H1 (cell line): Measurements from ENCODE around the gene TBC1D10A. TPM values are rescaled to one million over a fixed set of nuclear protein-coding genes. Genes with fewer than 3 reads are reported as not detected.

Experiments
- MAFK ChIP-seq: IDR thresholded peaks from 2 replicates; pipeline ENCODE4 v1.6.1; 2012; ENCODE audit warnings: low read depth, mild to moderate bottlenecking, improper control_type of control experiment, low read length
- MAX ChIP-seq: IDR thresholded peaks from 2 replicates; pipeline ENCODE4 v1.6.1; 2012; ENCODE audit warnings: inconsistent platforms
- POLR2A ChIP-seq, 2 experiments: IDR thresholded peaks; 1 replicate in 1 of 2; 2 replicates in 1 of 2; pipeline ENCODE4 v1.6.1; 2011; ENCODE audit warnings: low read depth in 2 of 2, low read length in 2 of 2, mild to moderate bottlenecking in 2 of 2; ENCODE audit errors: control extremely low read depth in 1 of 2
- RAD21 ChIP-seq, 2 experiments: IDR thresholded peaks in 1 of 2; conservative IDR thresholded peaks in 1 of 2; 2 replicates each; pipeline ENCODE4 v1.6.1; 2011; ENCODE audit warnings: low read depth in 2 of 2, low read length in 2 of 2, improper control_type of control experiment in 1 of 2, inconsistent platforms in 1 of 2, mild to moderate bottlenecking in 1 of 2, moderate library complexity in 1 of 2
- RFX5 ChIP-seq: IDR thresholded peaks from 2 replicates; pipeline ENCODE4 v1.6.1; 2011; ENCODE audit warnings: low read depth, low read length, improper control_type of control experiment, borderline replicate concordance
- SAP30 ChIP-seq: fragments of 300-600 bp; sonication (generic); IDR thresholded peaks from 2 replicates; pipeline ENCODE4 v1.7.1; 2012; ENCODE audit warnings: low read length, moderate library complexity, mild to moderate bottlenecking, inconsistent platforms; ENCODE audit not compliant: insufficient read depth, insufficient replicate concordance
- SRF ChIP-seq: IDR thresholded peaks from 2 replicates; pipeline ENCODE4 v1.6.1; 2011; ENCODE audit warnings: mild to moderate bottlenecking, low read depth, low read length, moderate library complexity
- SUZ12 ChIP-seq: fragments of 200-600 bp; sonication (generic); IDR thresholded peaks from 2 replicates; pipeline ENCODE4 v1.6.1; 2012; ENCODE audit warnings: mild to moderate bottlenecking, inconsistent platforms, low read length, moderate library complexity, mixed read lengths
- polyA plus RNA-seq, 7 experiments: library from polyadenylated mRNA; depleted of rRNA in 3 of 7; stranded (reverse) in 5 of 7; unstranded in 2 of 7; fragments of >200 nt in 5 of 7; fragments of 200-250 nt in 2 of 7; gene quantifications; 1 replicate in 5 of 7; 2 replicates in 1 of 7; 4 replicates in 1 of 7; pipeline versions ENCODE4 v1.2.1 to v1.2.3, GENCODE V29; 2011 to 2013; ENCODE audit warnings: missing spikeins in 2 of 7, mixed read lengths in 2 of 7
- total RNA-seq: library from RNA; stranded (reverse); fragmentation: NEBNext Ultra II Directional; extraction: Animal tissue kit (Norgen Biotek cat#: 25700); gene quantifications from 2 replicates; pipeline ENCODE4 v1.2.1, GENCODE V29; 2021
- TF ChIP-seq, protein P1 (sequence below): fragments of 300-600 bp; sonication (generic); IDR thresholded peaks from 2 replicates; pipeline ENCODE4 v1.7.1; 2012; ENCODE audit warnings: low read length, moderate library complexity, mild to moderate bottlenecking, inconsistent platforms; ENCODE audit not compliant: insufficient replicate concordance

TBC1D10A gene
- total and polyA plus RNA-seq, 2 of the 8 experiments (the other 6 are each of a cell fraction or from before 2014, with no cell fraction given), result 5.4 to 7.0 TPM

- TF ChIP-seq, protein P1, sequence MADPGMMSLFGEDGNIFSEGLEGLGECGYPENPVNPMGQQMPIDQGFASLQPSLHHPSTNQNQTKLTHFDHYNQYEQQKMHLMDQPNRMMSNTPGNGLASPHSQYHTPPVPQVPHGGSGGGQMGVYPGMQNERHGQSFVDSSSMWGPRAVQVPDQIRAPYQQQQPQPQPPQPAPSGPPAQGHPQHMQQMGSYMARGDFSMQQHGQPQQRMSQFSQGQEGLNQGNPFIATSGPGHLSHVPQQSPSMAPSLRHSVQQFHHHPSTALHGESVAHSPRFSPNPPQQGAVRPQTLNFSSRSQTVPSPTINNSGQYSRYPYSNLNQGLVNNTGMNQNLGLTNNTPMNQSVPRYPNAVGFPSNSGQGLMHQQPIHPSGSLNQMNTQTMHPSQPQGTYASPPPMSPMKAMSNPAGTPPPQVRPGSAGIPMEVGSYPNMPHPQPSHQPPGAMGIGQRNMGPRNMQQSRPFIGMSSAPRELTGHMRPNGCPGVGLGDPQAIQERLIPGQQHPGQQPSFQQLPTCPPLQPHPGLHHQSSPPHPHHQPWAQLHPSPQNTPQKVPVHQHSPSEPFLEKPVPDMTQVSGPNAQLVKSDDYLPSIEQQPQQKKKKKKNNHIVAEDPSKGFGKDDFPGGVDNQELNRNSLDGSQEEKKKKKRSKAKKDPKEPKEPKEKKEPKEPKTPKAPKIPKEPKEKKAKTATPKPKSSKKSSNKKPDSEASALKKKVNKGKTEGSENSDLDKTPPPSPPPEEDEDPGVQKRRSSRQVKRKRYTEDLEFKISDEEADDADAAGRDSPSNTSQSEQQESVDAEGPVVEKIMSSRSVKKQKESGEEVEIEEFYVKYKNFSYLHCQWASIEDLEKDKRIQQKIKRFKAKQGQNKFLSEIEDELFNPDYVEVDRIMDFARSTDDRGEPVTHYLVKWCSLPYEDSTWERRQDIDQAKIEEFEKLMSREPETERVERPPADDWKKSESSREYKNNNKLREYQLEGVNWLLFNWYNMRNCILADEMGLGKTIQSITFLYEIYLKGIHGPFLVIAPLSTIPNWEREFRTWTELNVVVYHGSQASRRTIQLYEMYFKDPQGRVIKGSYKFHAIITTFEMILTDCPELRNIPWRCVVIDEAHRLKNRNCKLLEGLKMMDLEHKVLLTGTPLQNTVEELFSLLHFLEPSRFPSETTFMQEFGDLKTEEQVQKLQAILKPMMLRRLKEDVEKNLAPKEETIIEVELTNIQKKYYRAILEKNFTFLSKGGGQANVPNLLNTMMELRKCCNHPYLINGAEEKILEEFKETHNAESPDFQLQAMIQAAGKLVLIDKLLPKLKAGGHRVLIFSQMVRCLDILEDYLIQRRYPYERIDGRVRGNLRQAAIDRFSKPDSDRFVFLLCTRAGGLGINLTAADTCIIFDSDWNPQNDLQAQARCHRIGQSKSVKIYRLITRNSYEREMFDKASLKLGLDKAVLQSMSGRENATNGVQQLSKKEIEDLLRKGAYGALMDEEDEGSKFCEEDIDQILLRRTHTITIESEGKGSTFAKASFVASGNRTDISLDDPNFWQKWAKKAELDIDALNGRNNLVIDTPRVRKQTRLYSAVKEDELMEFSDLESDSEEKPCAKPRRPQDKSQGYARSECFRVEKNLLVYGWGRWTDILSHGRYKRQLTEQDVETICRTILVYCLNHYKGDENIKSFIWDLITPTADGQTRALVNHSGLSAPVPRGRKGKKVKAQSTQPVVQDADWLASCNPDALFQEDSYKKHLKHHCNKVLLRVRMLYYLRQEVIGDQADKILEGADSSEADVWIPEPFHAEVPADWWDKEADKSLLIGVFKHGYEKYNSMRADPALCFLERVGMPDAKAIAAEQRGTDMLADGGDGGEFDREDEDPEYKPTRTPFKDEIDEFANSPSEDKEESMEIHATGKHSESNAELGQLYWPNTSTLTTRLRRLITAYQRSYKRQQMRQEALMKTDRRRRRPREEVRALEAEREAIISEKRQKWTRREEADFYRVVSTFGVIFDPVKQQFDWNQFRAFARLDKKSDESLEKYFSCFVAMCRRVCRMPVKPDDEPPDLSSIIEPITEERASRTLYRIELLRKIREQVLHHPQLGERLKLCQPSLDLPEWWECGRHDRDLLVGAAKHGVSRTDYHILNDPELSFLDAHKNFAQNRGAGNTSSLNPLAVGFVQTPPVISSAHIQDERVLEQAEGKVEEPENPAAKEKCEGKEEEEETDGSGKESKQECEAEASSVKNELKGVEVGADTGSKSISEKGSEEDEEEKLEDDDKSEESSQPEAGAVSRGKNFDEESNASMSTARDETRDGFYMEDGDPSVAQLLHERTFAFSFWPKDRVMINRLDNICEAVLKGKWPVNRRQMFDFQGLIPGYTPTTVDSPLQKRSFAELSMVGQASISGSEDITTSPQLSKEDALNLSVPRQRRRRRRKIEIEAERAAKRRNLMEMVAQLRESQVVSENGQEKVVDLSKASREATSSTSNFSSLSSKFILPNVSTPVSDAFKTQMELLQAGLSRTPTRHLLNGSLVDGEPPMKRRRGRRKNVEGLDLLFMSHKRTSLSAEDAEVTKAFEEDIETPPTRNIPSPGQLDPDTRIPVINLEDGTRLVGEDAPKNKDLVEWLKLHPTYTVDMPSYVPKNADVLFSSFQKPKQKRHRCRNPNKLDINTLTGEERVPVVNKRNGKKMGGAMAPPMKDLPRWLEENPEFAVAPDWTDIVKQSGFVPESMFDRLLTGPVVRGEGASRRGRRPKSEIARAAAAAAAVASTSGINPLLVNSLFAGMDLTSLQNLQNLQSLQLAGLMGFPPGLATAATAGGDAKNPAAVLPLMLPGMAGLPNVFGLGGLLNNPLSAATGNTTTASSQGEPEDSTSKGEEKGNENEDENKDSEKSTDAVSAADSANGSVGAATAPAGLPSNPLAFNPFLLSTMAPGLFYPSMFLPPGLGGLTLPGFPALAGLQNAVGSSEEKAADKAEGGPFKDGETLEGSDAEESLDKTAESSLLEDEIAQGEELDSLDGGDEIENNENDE, result no peak
- TF ChIP-seq SAP30, result no peak
- no peak for TF ChIP-seq MAFK
- no peak for TF ChIP-seq SUZ12
- TF ChIP-seq SRF, result no peak
- no peak for TF ChIP-seq MAX
- TF ChIP-seq RFX5, result no peak
- peak in 1 of 2 experiments; percentile 45; a peak in 1 of 3 replicates for TF ChIP-seq POLR2A (IDR thresholded peaks at IDR 0.05; ENCODE audit: control extremely low read depth in 1 of 2, low read depth in 2 of 2, low read length in 2 of 2)
- no peak for TF ChIP-seq RAD21 (IDR thresholded peaks at IDR 0.05 in 1 of 2, conservative IDR thresholded peaks at IDR 0.05 in 1 of 2; ENCODE audit: low read depth in 2 of 2, low read length in 2 of 2)
Measured at GRCh38 chr22:30289141-30289979, 37.4 kb downstream of the TBC1D10A start, which contains the start of gene CASTOR1 (continued).
